SK-N-SH treated with all-trans-retinoic acid at 6 μM for 48 hours (cell line): ENCODE data around the gene FGGY.
"Not testable (repeated sequence)": the region's sequence is repeated elsewhere in the genome, so short reads cannot be mapped to it uniquely, and the experiment has no call there.

Experiments
- ARNTL ChIP-seq: fragments of 450-650 bp; formaldehyde crosslinking; IDR thresholded peaks from 2 replicates; pipeline ENCODE4 v1.5.0; 2020; ENCODE audit warnings: low read depth, mild to moderate bottlenecking, moderate library complexity, borderline replicate concordance
- ESRRG ChIP-seq: fragments of 250-450 bp; sonication (Bioruptor Pico); IDR thresholded peaks from 2 replicates; pipeline ENCODE4 v1.6.1; 2021; ENCODE audit warnings: mild to moderate bottlenecking
- ISL1 ChIP-seq: fragments of 250-450 bp; sonication (Bioruptor Pico); IDR thresholded peaks from 2 replicates; pipeline ENCODE4 v2.1.2; 2022; ENCODE audit warnings: mild to moderate bottlenecking, moderate library complexity
- RARB ChIP-seq: fragments of 250-450 bp; sonication (Bioruptor Pico); IDR thresholded peaks from 2 replicates; pipeline ENCODE4 v1.8.0; 2021; ENCODE audit warnings: mild to moderate bottlenecking, moderate library complexity
- SNAI2 ChIP-seq: fragments of 250-450 bp; sonication (Bioruptor Pico); IDR thresholded peaks from 2 replicates; pipeline ENCODE4 v1.5.0; 2020; ENCODE audit warnings: mild to moderate bottlenecking, moderate library complexity
- ZFP3 ChIP-seq: fragments of 250-450 bp; sonication (Bioruptor Pico); IDR thresholded peaks from 2 replicates; pipeline ENCODE4 v1.5.0; 2020; ENCODE audit warnings: mild to moderate bottlenecking, moderate library complexity
- ZFP30 ChIP-seq: fragments of 450-650 bp; formaldehyde crosslinking; IDR thresholded peaks from 2 replicates; pipeline ENCODE4 v1.5.0; 2022; ENCODE audit warnings: mild to moderate bottlenecking, moderate library complexity
- ZNF565 ChIP-seq: fragments of 450-650 bp; formaldehyde crosslinking; conservative IDR thresholded peaks from 2 replicates; pipeline ENCODE4 v1.5.0; 2020; ENCODE audit warnings: low read depth, mild to moderate bottlenecking, moderate library complexity
- ZNF70 ChIP-seq: fragments of 450-650 bp; formaldehyde crosslinking; IDR thresholded peaks from 2 replicates; pipeline ENCODE4 v1.5.0; 2020; ENCODE audit warnings: mild to moderate bottlenecking, moderate library complexity
- TF ChIP-seq, protein P1 (sequence below): fragments of 250-450 bp; sonication (Bioruptor Pico); IDR thresholded peaks from 2 replicates; pipeline ENCODE4 v1.5.0; 2020; ENCODE audit warnings: mild to moderate bottlenecking, moderate library complexity
- TF ChIP-seq, protein P2 (sequence below): fragments of 250-450 bp; sonication (Bioruptor Pico); IDR thresholded peaks from 2 replicates; pipeline ENCODE4 v1.8.0; 2020; ENCODE audit warnings: mild to moderate bottlenecking, moderate library complexity, borderline replicate concordance
- TF ChIP-seq, protein P3 (sequence below): fragments of 250-450 bp; sonication (Bioruptor Pico); IDR thresholded peaks from 2 replicates; pipeline ENCODE4 v1.5.1; 2021; ENCODE audit warnings: mild to moderate bottlenecking, moderate library complexity
- TF ChIP-seq, protein P4 (sequence below): fragments of 250-450 bp; sonication (Bioruptor Pico); IDR thresholded peaks from 2 replicates; pipeline ENCODE4 v1.5.1; 2020; ENCODE audit warnings: low read depth, mild to moderate bottlenecking, moderate library complexity

DNA sequence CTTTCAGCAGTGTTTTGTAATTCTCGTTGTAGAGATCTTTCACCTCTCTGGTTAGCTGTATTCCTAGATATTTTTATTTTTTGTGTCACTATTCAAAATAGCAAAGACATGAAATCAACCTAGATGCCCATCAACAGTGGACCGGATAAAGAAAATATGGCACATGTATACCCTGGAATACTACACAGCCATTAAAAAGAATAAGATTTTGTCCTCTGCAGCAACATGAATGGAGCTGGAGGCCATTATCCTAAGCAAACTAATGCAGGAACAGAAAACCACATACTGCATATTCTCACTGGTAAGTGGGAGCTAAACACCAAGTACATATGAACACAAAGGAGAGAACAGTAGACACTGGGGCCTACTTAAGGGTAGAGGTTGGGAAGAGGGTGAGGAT is 199.3 kb downstream of the FGGY start:
- not testable (repeated sequence) for TF ChIP-seq SNAI2 (CRISPR knock-in tag); ZNF565 (CRISPR knock-in tag); ARNTL (CRISPR knock-in tag); ZNF70 (CRISPR knock-in tag); ESRRG; ZFP30 (CRISPR knock-in tag); RARB (CRISPR knock-in tag); ISL1; ZFP3 (CRISPR knock-in tag)
- TF ChIP-seq, protein P1, sequence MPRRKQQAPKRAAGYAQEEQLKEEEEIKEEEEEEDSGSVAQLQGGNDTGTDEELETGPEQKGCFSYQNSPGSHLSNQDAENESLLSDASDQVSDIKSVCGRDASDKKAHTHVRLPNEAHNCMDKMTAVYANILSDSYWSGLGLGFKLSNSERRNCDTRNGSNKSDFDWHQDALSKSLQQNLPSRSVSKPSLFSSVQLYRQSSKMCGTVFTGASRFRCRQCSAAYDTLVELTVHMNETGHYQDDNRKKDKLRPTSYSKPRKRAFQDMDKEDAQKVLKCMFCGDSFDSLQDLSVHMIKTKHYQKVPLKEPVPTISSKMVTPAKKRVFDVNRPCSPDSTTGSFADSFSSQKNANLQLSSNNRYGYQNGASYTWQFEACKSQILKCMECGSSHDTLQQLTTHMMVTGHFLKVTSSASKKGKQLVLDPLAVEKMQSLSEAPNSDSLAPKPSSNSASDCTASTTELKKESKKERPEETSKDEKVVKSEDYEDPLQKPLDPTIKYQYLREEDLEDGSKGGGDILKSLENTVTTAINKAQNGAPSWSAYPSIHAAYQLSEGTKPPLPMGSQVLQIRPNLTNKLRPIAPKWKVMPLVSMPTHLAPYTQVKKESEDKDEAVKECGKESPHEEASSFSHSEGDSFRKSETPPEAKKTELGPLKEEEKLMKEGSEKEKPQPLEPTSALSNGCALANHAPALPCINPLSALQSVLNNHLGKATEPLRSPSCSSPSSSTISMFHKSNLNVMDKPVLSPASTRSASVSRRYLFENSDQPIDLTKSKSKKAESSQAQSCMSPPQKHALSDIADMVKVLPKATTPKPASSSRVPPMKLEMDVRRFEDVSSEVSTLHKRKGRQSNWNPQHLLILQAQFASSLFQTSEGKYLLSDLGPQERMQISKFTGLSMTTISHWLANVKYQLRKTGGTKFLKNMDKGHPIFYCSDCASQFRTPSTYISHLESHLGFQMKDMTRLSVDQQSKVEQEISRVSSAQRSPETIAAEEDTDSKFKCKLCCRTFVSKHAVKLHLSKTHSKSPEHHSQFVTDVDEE (CRISPR knock-in tag), result not testable (repeated sequence)
- TF ChIP-seq, protein P2, sequence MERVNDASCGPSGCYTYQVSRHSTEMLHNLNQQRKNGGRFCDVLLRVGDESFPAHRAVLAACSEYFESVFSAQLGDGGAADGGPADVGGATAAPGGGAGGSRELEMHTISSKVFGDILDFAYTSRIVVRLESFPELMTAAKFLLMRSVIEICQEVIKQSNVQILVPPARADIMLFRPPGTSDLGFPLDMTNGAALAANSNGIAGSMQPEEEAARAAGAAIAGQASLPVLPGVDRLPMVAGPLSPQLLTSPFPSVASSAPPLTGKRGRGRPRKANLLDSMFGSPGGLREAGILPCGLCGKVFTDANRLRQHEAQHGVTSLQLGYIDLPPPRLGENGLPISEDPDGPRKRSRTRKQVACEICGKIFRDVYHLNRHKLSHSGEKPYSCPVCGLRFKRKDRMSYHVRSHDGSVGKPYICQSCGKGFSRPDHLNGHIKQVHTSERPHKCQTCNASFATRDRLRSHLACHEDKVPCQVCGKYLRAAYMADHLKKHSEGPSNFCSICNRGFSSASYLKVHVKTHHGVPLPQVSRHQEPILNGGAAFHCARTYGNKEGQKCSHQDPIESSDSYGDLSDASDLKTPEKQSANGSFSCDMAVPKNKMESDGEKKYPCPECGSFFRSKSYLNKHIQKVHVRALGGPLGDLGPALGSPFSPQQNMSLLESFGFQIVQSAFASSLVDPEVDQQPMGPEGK (CRISPR knock-in tag), result not testable (repeated sequence)
- TF ChIP-seq, protein P3, sequence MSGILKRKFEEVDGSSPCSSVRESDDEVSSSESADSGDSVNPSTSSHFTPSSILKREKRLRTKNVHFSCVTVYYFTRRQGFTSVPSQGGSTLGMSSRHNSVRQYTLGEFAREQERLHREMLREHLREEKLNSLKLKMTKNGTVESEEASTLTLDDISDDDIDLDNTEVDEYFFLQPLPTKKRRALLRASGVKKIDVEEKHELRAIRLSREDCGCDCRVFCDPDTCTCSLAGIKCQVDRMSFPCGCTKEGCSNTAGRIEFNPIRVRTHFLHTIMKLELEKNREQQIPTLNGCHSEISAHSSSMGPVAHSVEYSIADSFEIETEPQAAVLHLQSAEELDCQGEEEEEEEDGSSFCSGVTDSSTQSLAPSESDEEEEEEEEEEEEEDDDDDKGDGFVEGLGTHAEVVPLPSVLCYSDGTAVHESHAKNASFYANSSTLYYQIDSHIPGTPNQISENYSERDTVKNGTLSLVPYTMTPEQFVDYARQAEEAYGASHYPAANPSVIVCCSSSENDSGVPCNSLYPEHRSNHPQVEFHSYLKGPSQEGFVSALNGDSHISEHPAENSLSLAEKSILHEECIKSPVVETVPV, result not testable (repeated sequence)
- TF ChIP-seq, protein P4, sequence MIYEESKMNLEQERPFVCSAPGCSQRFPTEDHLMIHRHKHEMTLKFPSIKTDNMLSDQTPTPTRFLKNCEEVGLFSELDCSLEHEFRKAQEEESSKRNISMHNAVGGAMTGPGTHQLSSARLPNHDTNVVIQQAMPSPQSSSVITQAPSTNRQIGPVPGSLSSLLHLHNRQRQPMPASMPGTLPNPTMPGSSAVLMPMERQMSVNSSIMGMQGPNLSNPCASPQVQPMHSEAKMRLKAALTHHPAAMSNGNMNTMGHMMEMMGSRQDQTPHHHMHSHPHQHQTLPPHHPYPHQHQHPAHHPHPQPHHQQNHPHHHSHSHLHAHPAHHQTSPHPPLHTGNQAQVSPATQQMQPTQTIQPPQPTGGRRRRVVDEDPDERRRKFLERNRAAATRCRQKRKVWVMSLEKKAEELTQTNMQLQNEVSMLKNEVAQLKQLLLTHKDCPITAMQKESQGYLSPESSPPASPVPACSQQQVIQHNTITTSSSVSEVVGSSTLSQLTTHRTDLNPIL (CRISPR knock-in tag), result not testable (repeated sequence)
